Activated CD8-positive, alpha-beta memory T cell treated with anti-CD3 and anti-CD28 coated beads, Interleukin-2, amount 10 ng/mL, durations not matched to agents 7 days and 5 days (primary cell): ENCODE results near the gene BASP1. TPM values are rescaled to one million over a fixed set of nuclear protein-coding genes. Genes with fewer than 3 reads are reported as not detected.

Source experiments
- ATAC-seq: fragments of 150-1000 bp; cut with Tn5 transposase; one replicate; pipeline ENCODE4 v1.10.0; 2021; ENCODE audit warnings: moderate library complexity
- CTCF ChIA-PET: fragments of 350-600 bp; sonication (Branson Sonifier 250); formaldehyde crosslinking; loops from one replicate; lab custom pipeline; 2021; ENCODE audit warnings: antibody characterized with exemption; lab: Charles Lee
- DNase-seq: peaks from one replicate; pipeline ENCODE4 v3.0.0-alpha.2; 2020
- H3K27ac Mint-ChIP-seq: one replicate; pipeline ENCODE4 v1.8.0; 2021; ENCODE audit warnings: mild to moderate bottlenecking, mixed read lengths
- H3K27me3 Mint-ChIP-seq: one replicate; pipeline ENCODE4 v1.8.0; 2021; ENCODE audit warnings: mixed read lengths
- H3K36me3 Mint-ChIP-seq: one replicate; pipeline ENCODE4 v1.8.0; 2021; ENCODE audit warnings: mild to moderate bottlenecking, mixed read lengths
- H3K4me1 Mint-ChIP-seq: one replicate; pipeline ENCODE4 v1.8.0; 2021; ENCODE audit warnings: mixed read lengths
- H3K4me3 Mint-ChIP-seq: one replicate; pipeline ENCODE4 v1.8.0; 2021; ENCODE audit warnings: mild to moderate bottlenecking, moderate library complexity, mixed read lengths
- H3K9me3 Mint-ChIP-seq: one replicate; pipeline ENCODE4 v1.8.0; 2022; ENCODE audit warnings: low read depth, mixed read lengths
- total RNA-seq, 2 experiments: library from RNA; stranded (reverse); gene quantifications; one replicate each; pipeline ENCODE4 v1.2.3, GENCODE V29; 2021

The BASP1 gene
- total RNA-seq, 2 experiments from 2014 or later: 0.75 TPM; not detected in 1

- H3K36me3 Mint-ChIP-seq: no peaks in the 10 kb centered on the region
- peaks cover 12% of the 10 kb centered on the region for H3K9me3 Mint-ChIP-seq
- CTCF ChIA-PET: no interaction called here
- H3K4me1 Mint-ChIP-seq: no peaks in the 10 kb centered on the region
- DNase-seq (no peak), ATAC-seq (no peak)
- H3K27ac Mint-ChIP-seq: no peak overlapping the region
- H3K27me3 Mint-ChIP-seq: no peaks in the 10 kb centered on the region
- no peak overlapping the region for H3K4me3 Mint-ChIP-seq
Measured at GRCh38 chr5:17282283-17283120, 65.1 kb downstream of the BASP1 start.

- peaks cover 16% of the 10 kb centered on the region for H3K9me3 Mint-ChIP-seq
- H3K36me3 Mint-ChIP-seq: no peaks in the 10 kb centered on the region
- CTCF ChIA-PET: no interaction called here
- no peaks in the 10 kb centered on the region for H3K4me1 Mint-ChIP-seq
- H3K27me3 Mint-ChIP-seq: no peaks in the 10 kb centered on the region
- no peak for ATAC-seq
- H3K4me3 Mint-ChIP-seq: no peak overlapping the region
- no peak overlapping the region for H3K27ac Mint-ChIP-seq
- DNase-seq: no peak
Measured at GRCh38 chr5:17283121-17283415, 65.6 kb downstream of the BASP1 start.

- Mint-ChIP-seq H3K4me1 (no peaks in the 10 kb centered on the region), H3K36me3 (no peaks in the 10 kb centered on the region), H3K27me3 (no peaks in the 10 kb centered on the region), H3K4me3 (no peak overlapping the region), H3K27ac (no peak overlapping the region), H3K9me3 (peaks cover 28% of the 10 kb centered on the region)
- CTCF ChIA-PET: no interaction called here
- DNase-seq (no peak), ATAC-seq (no peak)
Measured at GRCh38 chr5:17287501-17288155, 70.2 kb downstream of the BASP1 start.

- ATAC-seq: no peak
- no peaks in the 10 kb centered on the region for H3K4me1 Mint-ChIP-seq
- CTCF ChIA-PET: no interaction called here
- H3K4me3 Mint-ChIP-seq: no peak overlapping the region
- peaks cover 24% of the 10 kb centered on the region for H3K9me3 Mint-ChIP-seq
- H3K27ac Mint-ChIP-seq: no peak overlapping the region
- no peak for DNase-seq
- no peaks in the 10 kb centered on the region for H3K27me3 Mint-ChIP-seq
- no peaks in the 10 kb centered on the region for H3K36me3 Mint-ChIP-seq
Measured at GRCh38 chr5:17288570-17288969, 71.1 kb downstream of the BASP1 start.

GRCh38 chr5:17289681-17290539, 72.5 kb downstream of the BASP1 start:
- H3K36me3 Mint-ChIP-seq: no peaks in the 10 kb centered on the region
- H3K9me3 Mint-ChIP-seq: peaks cover 19% of the 10 kb centered on the region
- DNase-seq (no peak), ATAC-seq (no peak)
- no peak overlapping the region for H3K4me3 Mint-ChIP-seq
- no peaks in the 10 kb centered on the region for H3K4me1 Mint-ChIP-seq
- CTCF ChIA-PET: no interaction called here
- no peaks in the 10 kb centered on the region for H3K27me3 Mint-ChIP-seq
- no peak overlapping the region for H3K27ac Mint-ChIP-seq

- DNase-seq (no peak), ATAC-seq (no peak)
- no peaks in the 10 kb centered on the region for H3K27me3 Mint-ChIP-seq
- H3K9me3 Mint-ChIP-seq: peaks cover 19% of the 10 kb centered on the region
- H3K27ac Mint-ChIP-seq: no peak overlapping the region
- H3K4me3 Mint-ChIP-seq: no peak overlapping the region
- CTCF ChIA-PET: no interaction called here
- no peaks in the 10 kb centered on the region for H3K4me1 Mint-ChIP-seq
- H3K36me3 Mint-ChIP-seq: no peaks in the 10 kb centered on the region
Measured at GRCh38 chr5:17290540-17290974, 73.1 kb downstream of the BASP1 start.

GRCh38 chr5:17292434-17293015, 75.1 kb downstream of the BASP1 start:
- ATAC-seq: no peak
- no peaks in the 10 kb centered on the region for H3K27me3 Mint-ChIP-seq
- DNase-seq: no peak
- H3K36me3 Mint-ChIP-seq: no peaks in the 10 kb centered on the region
- H3K4me1 Mint-ChIP-seq: no peaks in the 10 kb centered on the region
- H3K4me3 Mint-ChIP-seq: no peak overlapping the region
- H3K27ac Mint-ChIP-seq: no peak overlapping the region
- CTCF ChIA-PET: no interaction called here
- H3K9me3 Mint-ChIP-seq: peaks cover 16% of the 10 kb centered on the region

GRCh38 chr5:17294639-17295311, 77.3 kb downstream of the BASP1 start:
- no peaks in the 10 kb centered on the region for H3K27me3 Mint-ChIP-seq
- ATAC-seq (no peak), DNase-seq (no peak)
- H3K36me3 Mint-ChIP-seq: no peaks in the 10 kb centered on the region
- H3K9me3 Mint-ChIP-seq: peaks cover 5% of the 10 kb centered on the region
- H3K4me3 Mint-ChIP-seq: no peak overlapping the region
- CTCF ChIA-PET: no interaction called here
- no peak overlapping the region for H3K27ac Mint-ChIP-seq
- no peaks in the 10 kb centered on the region for H3K4me1 Mint-ChIP-seq

GRCh38 chr5:17295671-17296070, 78.2 kb downstream of the BASP1 start:
- Mint-ChIP-seq H3K27ac (no peak overlapping the region), H3K4me3 (no peak overlapping the region), H3K9me3 (peaks cover 3% of the 10 kb centered on the region), H3K27me3 (no peaks in the 10 kb centered on the region), H3K36me3 (no peaks in the 10 kb centered on the region), H3K4me1 (no peaks in the 10 kb centered on the region)
- ATAC-seq (no peak), DNase-seq (no peak)
- CTCF ChIA-PET: no interaction called here

- CTCF ChIA-PET: no interaction called here
Measured at GRCh38 chr5:17302106-17302505, 84.7 kb downstream of the BASP1 start.

GRCh38 chr5:17302604-17303003, 85.2 kb downstream of the BASP1 start:
- Mint-ChIP-seq H3K27me3 (no peaks in the 10 kb centered on the region), H3K9me3 (peaks cover 4% of the 10 kb centered on the region), H3K4me1 (no peaks in the 10 kb centered on the region), H3K36me3 (no peaks in the 10 kb centered on the region), H3K27ac (no peak overlapping the region), H3K4me3 (no peak overlapping the region)
- DNase-seq: no peak
- CTCF ChIA-PET: no interaction called here
- ATAC-seq: no peak

More at GRCh38 chr5:17302106-17302505, 84.7 kb downstream of the BASP1 start:
- DNase-seq: no peak
- H3K36me3 Mint-ChIP-seq: no peaks in the 10 kb centered on the region
- H3K4me1 Mint-ChIP-seq: no peaks in the 10 kb centered on the region
- ATAC-seq: no peak
- peaks cover 2% of the 10 kb centered on the region for H3K9me3 Mint-ChIP-seq
- H3K27me3 Mint-ChIP-seq: no peaks in the 10 kb centered on the region
- no peak overlapping the region for H3K4me3 Mint-ChIP-seq
- no peak overlapping the region for H3K27ac Mint-ChIP-seq

GRCh38 chr5:17304282-17304681, 86.9 kb downstream of the BASP1 start:
- Mint-ChIP-seq H3K36me3 (no peaks in the 10 kb centered on the region), H3K27me3 (no peaks in the 10 kb centered on the region), H3K9me3 (peaks cover 4% of the 10 kb centered on the region), H3K27ac (no peak overlapping the region), H3K4me1 (no peaks in the 10 kb centered on the region), H3K4me3 (no peak overlapping the region)
- ATAC-seq: no peak
- CTCF ChIA-PET: no interaction called here
- DNase-seq: no peak

GRCh38 chr5:17305017-17305416, 87.6 kb downstream of the BASP1 start:
- Mint-ChIP-seq H3K27ac (no peak overlapping the region), H3K27me3 (no peaks in the 10 kb centered on the region), H3K9me3 (peaks cover 7% of the 10 kb centered on the region), H3K36me3 (no peaks in the 10 kb centered on the region), H3K4me3 (no peak overlapping the region), H3K4me1 (no peaks in the 10 kb centered on the region)
- CTCF ChIA-PET: no interaction called here
- ATAC-seq: no peak
- no peak for DNase-seq
